Measurements from ENCODE around the gene TRAPPC12.

GRCh38 chr2:3490191-3491170 lies 111.0 kb downstream of the TRAPPC12 start:
- no peak for TF ChIP-seq CTCF (conservative IDR thresholded peaks at IDR 0.05; ENCODE audit: low read depth, low read length)
- no peak for TF ChIP-seq EZH2 (IDR thresholded peaks at IDR 0.05; ENCODE audit: low read length, unreplicated experiment)
- TF ChIP-seq EZH2phosphoT487 (IDR thresholded peaks at IDR 0.05; ENCODE audit: borderline replicate concordance, low read length): no peak

Data from PC-3 (cell line).